Measurements from ENCODE around the gene ACTG2.
"Not testable (repeated sequence)": the region's sequence is repeated elsewhere in the genome, so short reads cannot be mapped to it uniquely, and the experiment has no call there.

ACTG2 gene

GRCh38 chr2:73892631-73893329 is at the start of gene ACTG2:
Gene ACTG2 (plus strand): TSS chr2:73893008. CDS start chr2:73901312, 8,304 bp downstream.
- DNase-seq: no peak

- no peak for DNase-seq
Measured at GRCh38 chr2:73844087-73844486, 48.7 kb upstream of the ACTG2 start.

- peak; percentile 93 for DNase-seq
Measured at GRCh38 chr2:73850009-73850408, 42.8 kb upstream of the ACTG2 start.

- peak; percentile 10 for DNase-seq
Measured at GRCh38 chr2:73851274-73851673, 41.5 kb upstream of the ACTG2 start.

GRCh38 chr2:73852020-73852419 is 40.8 kb upstream of the ACTG2 start:
- no peak for DNase-seq

GRCh38 chr2:73855526-73855925 is 37.3 kb upstream of the ACTG2 start:
- no peak for DNase-seq

- DNase-seq: no peak
Measured at GRCh38 chr2:73856214-73856613, 36.6 kb upstream of the ACTG2 start.

- DNase-seq: no peak
Measured at GRCh38 chr2:73859721-73860586, 32.9 kb upstream of the ACTG2 start.

- no peak for DNase-seq
Measured at GRCh38 chr2:73862987-73863386, 29.8 kb upstream of the ACTG2 start.

GRCh38 chr2:73868204-73868978 is 24.4 kb upstream of the ACTG2 start:
- no peak for DNase-seq

GRCh38 chr2:73870084-73870483 is 22.7 kb upstream of the ACTG2 start:
- DNase-seq: no peak

- peak; percentile 15 for DNase-seq
Measured at GRCh38 chr2:73877071-73877802, 15.6 kb upstream of the ACTG2 start.

GRCh38 chr2:73877984-73878383 is 14.8 kb upstream of the ACTG2 start:
- DNase-seq: not testable (repeated sequence)

GRCh38 chr2:73885406-73885805 is 7.4 kb upstream of the ACTG2 start:
- no peak for DNase-seq

- no peak for DNase-seq
Measured at GRCh38 chr2:73886357-73886756, 6.5 kb upstream of the ACTG2 start.

GRCh38 chr2:73887596-73888353 is 5.0 kb upstream of the ACTG2 start:
- DNase-seq: not testable (repeated sequence)

GRCh38 chr2:73888388-73888787 is 4.4 kb upstream of the ACTG2 start:
- DNase-seq: no peak

- DNase-seq: no peak
Measured at GRCh38 chr2:73889206-73889605, 3.6 kb upstream of the ACTG2 start.

GRCh38 chr2:73890301-73891092 is 2.3 kb upstream of the ACTG2 start:
- DNase-seq: no peak

GRCh38 chr2:73891276-73891901 is 1.4 kb upstream of the ACTG2 start:
- no peak for DNase-seq

All from NCI-H69 (cell line).